H1 (cell line): ENCODE measurements around the gene TBC1D16. TPM values are rescaled to one million over a fixed set of nuclear protein-coding genes. Genes with fewer than 3 reads are reported as not detected.
A peak's percentile ranks its signal among the peaks of the same experiment; 100 is the strongest.

Source experiments
- CTCF ChIA-PET: fragments of 300-600 bp; sonication (Branson Sonifier 250); formaldehyde crosslinking; loops from one replicate; lab custom pipeline; 2021; ENCODE audit not compliant: partially characterized antibody; lab: Charles Lee
- POLR2A ChIA-PET: fragments of 300-600 bp; sonication (Branson Sonifier 250); formaldehyde crosslinking; loops from one replicate; lab custom pipeline; 2021; ENCODE audit warnings: inconsistent platforms; ENCODE audit not compliant: partially characterized antibody; lab: Charles Lee
- DNase-seq, 2 experiments: peaks; one replicate each; pipeline versions ENCODE4 v3.0.0 to v3.0.0-alpha.2; 2010 to 2022; ENCODE audit warnings: low spot score in 2 of 2, low read depth in 1 of 2, mixed read lengths in 1 of 2
- FAIRE-seq: peaks from 2 replicates; lab custom pipeline; 2011; peaks lifted over from hg19 to GRCh38; lab: Jason Lieb, UNC
- H2AFZ ChIP-seq: 2 replicates; pipeline ENCODE4 v1.8.1; 2012; ENCODE audit warnings: low read length, inconsistent platforms
- H2AK5ac ChIP-seq: 2 replicates; pipeline ENCODE4 v1.6.1; 2013; ENCODE audit warnings: low read depth, low read length
- H2BK120ac ChIP-seq: replicated peaks from 2 replicates; pipeline ENCODE3; 2013; ENCODE audit warnings: low read depth, low read length, inconsistent platforms
- H2BK12ac ChIP-seq: 2 replicates; pipeline ENCODE4 v1.6.1; 2013; ENCODE audit warnings: low read depth, low read length
- H2BK15ac ChIP-seq: 2 replicates; pipeline ENCODE4 v1.6.1; 2013; ENCODE audit warnings: low read length
- H2BK20ac ChIP-seq: 2 replicates; pipeline ENCODE4 v1.6.1; 2013; ENCODE audit warnings: low read length
- H2BK5ac ChIP-seq: 2 replicates; pipeline ENCODE4 v1.6.1; 2013; ENCODE audit warnings: low read depth, low read length
- H3K14ac ChIP-seq: 2 replicates; pipeline ENCODE4 v1.6.1; 2013; ENCODE audit warnings: inconsistent platforms; ENCODE audit not compliant: insufficient read length
- H3K18ac ChIP-seq: 2 replicates; pipeline ENCODE4 v1.6.1; 2013; ENCODE audit warnings: low read length; ENCODE audit errors: extremely low read depth
- H3K23ac ChIP-seq: 2 replicates; pipeline ENCODE4 v1.6.1; 2013; ENCODE audit warnings: inconsistent platforms; ENCODE audit not compliant: insufficient read length
- H3K23me2 ChIP-seq: 2 replicates; pipeline ENCODE4 v1.6.1; 2013; ENCODE audit warnings: low read depth, low read length
- H3K27ac ChIP-seq: 2 replicates; pipeline ENCODE4 v1.6.1; 2011; ENCODE audit warnings: low read depth, low read length, inconsistent platforms
- H3K27me3 ChIP-seq, 4 experiments: replicated peaks in 1 of 4; 1 replicate in 1 of 4; 2 replicates in 3 of 4; pipeline versions ENCODE4 v1.6.1 to v1.8.1; 2011 to 2013; ENCODE audit warnings: low read length in 3 of 4, mild to moderate bottlenecking in 3 of 4, inconsistent platforms in 2 of 4, mixed read lengths in 2 of 4, moderate library complexity in 1 of 4; ENCODE audit not compliant: control insufficient read depth in 3 of 4, insufficient read depth in 3 of 4; ENCODE audit errors: extremely low read depth in 1 of 4
- H3K36me3 ChIP-seq, 4 experiments: 2 replicates each; pipeline versions ENCODE4 v1.6.1 to v1.8.1; 2011 to 2013; ENCODE audit warnings: mild to moderate bottlenecking in 4 of 4, low read length in 3 of 4, moderate library complexity in 2 of 4, control low read depth in 1 of 4, inconsistent platforms in 1 of 4; ENCODE audit not compliant: insufficient read depth in 4 of 4, control insufficient read depth in 2 of 4
- H3K4ac ChIP-seq: replicated peaks from 2 replicates; pipeline ENCODE3; 2013; ENCODE audit warnings: low read length, low read depth, mixed read lengths, inconsistent platforms; ENCODE audit not compliant: insufficient read length
- H3K4me1 ChIP-seq, 4 experiments: replicated peaks in 1 of 4; 1 replicate in 1 of 4; 2 replicates in 3 of 4; pipeline versions ENCODE4 v1.6.1 to v1.8.1; 2011 to 2013; ENCODE audit warnings: low read length in 3 of 4, inconsistent platforms in 2 of 4, mixed read lengths in 1 of 4; ENCODE audit not compliant: insufficient read depth in 4 of 4, control insufficient read depth in 3 of 4
- H3K4me2 ChIP-seq, 2 experiments: 2 replicates each; pipeline versions ENCODE4 v1.6.1 to v1.8.1; 2011 to 2013; ENCODE audit warnings: low read depth in 2 of 2, low read length in 2 of 2, control low read depth in 1 of 2, inconsistent platforms in 1 of 2, mild to moderate bottlenecking in 1 of 2; ENCODE audit not compliant: insufficient read depth in 1 of 2
- H3K4me3 ChIP-seq, 4 experiments: fragments of 200-600, 300-600 bp in 1 of 4; sonication (generic), shearing (Covaris generic), sonication (Bioruptor Twin) in 1 of 4; 2 replicates each; pipeline versions ENCODE4 v1.5.1 to v1.8.1; 2011 to 2016; ENCODE audit warnings: low read length in 4 of 4, low read depth in 3 of 4, control low read depth in 2 of 4, inconsistent platforms in 2 of 4, mild to moderate bottlenecking in 2 of 4, mixed read lengths in 1 of 4, moderate library complexity in 1 of 4; ENCODE audit not compliant: insufficient read depth in 2 of 4; ENCODE audit errors: extremely low read depth in 1 of 4
- H3K56ac ChIP-seq: replicated peaks from 2 replicates; pipeline ENCODE3; 2013; ENCODE audit warnings: low read depth, mild to moderate bottlenecking, mixed read lengths, low read length, inconsistent platforms; ENCODE audit not compliant: insufficient read length
- H3K79me1 ChIP-seq: 2 replicates; pipeline ENCODE4 v1.6.1; 2013; ENCODE audit warnings: low read depth, low read length, control low read depth
- H3K79me2 ChIP-seq, 2 experiments: 2 replicates each; pipeline versions ENCODE4 v1.6.1 to v1.8.1; 2012 to 2013; ENCODE audit warnings: low read length in 2 of 2, mild to moderate bottlenecking in 2 of 2, inconsistent platforms in 1 of 2; ENCODE audit not compliant: insufficient read depth in 2 of 2, control insufficient read depth in 1 of 2
- H3K9ac ChIP-seq, 4 experiments: replicated peaks in 1 of 4; 1 replicate in 1 of 4; 2 replicates in 3 of 4; pipeline versions ENCODE4 v1.6.1 to v1.8.1; 2011 to 2013; ENCODE audit warnings: low read depth in 3 of 4, low read length in 3 of 4, control low read depth in 2 of 4, mild to moderate bottlenecking in 2 of 4, moderate library complexity in 2 of 4, inconsistent platforms in 1 of 4; ENCODE audit errors: extremely low read depth in 1 of 4
- H3K9me3 ChIP-seq, 2 experiments: 2 replicates each; pipeline versions ENCODE4 v1.6.1 to v1.8.1; 2012 to 2013; ENCODE audit warnings: mild to moderate bottlenecking in 2 of 2, moderate library complexity in 2 of 2, control low read depth in 1 of 2, inconsistent platforms in 1 of 2, low read depth in 1 of 2, low read length in 1 of 2, mixed read lengths in 1 of 2; ENCODE audit not compliant: insufficient read depth in 2 of 2
- H4K20me1 ChIP-seq, 2 experiments: replicated peaks in 1 of 2; 2 replicates each; pipeline versions ENCODE3 to v1.8.1; 2011 to 2013; ENCODE audit warnings: inconsistent platforms in 2 of 2, low read length in 2 of 2, mild to moderate bottlenecking in 1 of 2; ENCODE audit not compliant: insufficient read depth in 2 of 2, control insufficient read depth in 1 of 2
- H4K5ac ChIP-seq: 2 replicates; pipeline ENCODE4 v1.6.1; 2013; ENCODE audit warnings: low read length, low read depth, mixed read lengths, inconsistent platforms; ENCODE audit not compliant: insufficient read length
- H4K8ac ChIP-seq: 2 replicates; pipeline ENCODE4 v1.8.0; 2013; ENCODE audit warnings: mild to moderate bottlenecking, moderate library complexity, low read length, inconsistent platforms; ENCODE audit not compliant: insufficient read depth; ENCODE audit errors: extremely low read depth
- H4K91ac ChIP-seq: replicated peaks from 2 replicates; pipeline ENCODE3; 2013; ENCODE audit warnings: low read length, mixed read lengths, inconsistent platforms; ENCODE audit not compliant: insufficient read length
- ASH2L ChIP-seq: fragments of 200-600, 300-600 bp; sonication (generic); IDR thresholded peaks from one replicate; pipeline ENCODE4 v1.7.1; 2017; ENCODE audit warnings: low read length
- BACH1 ChIP-seq: IDR thresholded peaks from 2 replicates; pipeline ENCODE4 v1.6.1; 2012; ENCODE audit warnings: low read length, improper control_type of control experiment
- CBX5 ChIP-seq: fragments of 300-800, 300-1000 bp; sonication (generic); IDR thresholded peaks from 2 replicates; pipeline ENCODE4 v1.7.1; 2016; ENCODE audit warnings: antibody characterized with exemption, low read length, low read depth
- CEBPB ChIP-seq: IDR thresholded peaks from 2 replicates; pipeline ENCODE4 v1.6.1; 2012; ENCODE audit warnings: low read depth, low read length
- CREB1 ChIP-seq: IDR thresholded peaks from 2 replicates; pipeline ENCODE4 v1.6.1; 2012; ENCODE audit warnings: inconsistent platforms
- KDM1A ChIP-seq: fragments of 200-600, 300-600 bp; sonication (generic); IDR thresholded peaks from 2 replicates; pipeline ENCODE4 v1.7.1; 2016; ENCODE audit warnings: mild to moderate bottlenecking, low read length, borderline replicate concordance
- PHF8 ChIP-seq: fragments of 200-600 bp; sonication (generic); conservative IDR thresholded peaks from 2 replicates; pipeline ENCODE4 v1.7.1; 2012; ENCODE audit warnings: low read depth, mild to moderate bottlenecking, inconsistent platforms, low read length, moderate library complexity
- SIX5 ChIP-seq: IDR thresholded peaks from 2 replicates; pipeline ENCODE4 v1.6.1; 2011; ENCODE audit warnings: mild to moderate bottlenecking, low read depth, low read length
- WGBS, 2 experiments: shearing (Covaris generic) in 1 of 2; methylation state at CpG; one replicate each; pipeline versions ENCODE4 v1.1.6 to v1.1.7; 2013 to 2015; ENCODE audit warnings: low lambda C conversion rate in 2 of 2, mixed read lengths in 2 of 2, inconsistent platforms in 1 of 2, low coverage in 1 of 2, missing lambda C conversion rate in 1 of 2; ENCODE audit not compliant: insufficient replicate concordance in 2 of 2, insufficient coverage in 1 of 2, insufficient read length in 1 of 2; ENCODE audit errors: extremely low coverage in 1 of 2, missing lambda C conversion rate in 1 of 2; 5-methylcytosine and 5-hydroxymethylcytosine counted together
- polyA plus RNA-seq, 7 experiments: library from polyadenylated mRNA; depleted of rRNA in 3 of 7; stranded (reverse) in 5 of 7; unstranded in 2 of 7; fragments of >200 nt in 5 of 7; fragments of 200-250 nt in 2 of 7; gene quantifications; 1 replicate in 5 of 7; 2 replicates in 1 of 7; 4 replicates in 1 of 7; pipeline versions ENCODE4 v1.2.1 to v1.2.3, GENCODE V29; 2011 to 2013; ENCODE audit warnings: missing spikeins in 2 of 7, mixed read lengths in 2 of 7
- total RNA-seq: library from RNA; stranded (reverse); fragmentation: NEBNext Ultra II Directional; extraction: Animal tissue kit (Norgen Biotek cat#: 25700); gene quantifications from 2 replicates; pipeline ENCODE4 v1.2.1, GENCODE V29; 2021

The TBC1D16 gene
- total and polyA plus RNA-seq, 2 of the 8 experiments (the other 6 are each of a cell fraction or from before 2014, with no cell fraction given) = 21.1 to 109 TPM

- Histone ChIP-seq H2BK120ac (no peak overlapping the region), H4K20me1 (peaks cover 8 to 16% of the 10 kb centered on the region in 2 experiments)
- 93% methylated on average over 29 of the region's 30 CpGs; no CpG with 5 or more reads in 1 of the 2 experiments for WGBS, 2 experiments
Observed at GRCh38 chr17:79979221-79979741, 56.4 kb downstream of the TBC1D16 start.

More at GRCh38 chr17:79979221-79979741, 56.4 kb downstream of the TBC1D16 start:
- Histone ChIP-seq H4K8ac (peak overlapping the region; percentile 51; the same call in 1 of the 2 replicates), H3K27me3 (no peaks in the 10 kb centered on the region; a peak in 1 of 7 replicates), H2BK12ac (no peak overlapping the region), H2BK20ac (no peak overlapping the region), H2AK5ac (no peak overlapping the region), H2AFZ (no peak overlapping the region), H3K27ac (no peak overlapping the region), H3K36me3 (peaks cover 0 to 3% (median 0%) of the 10 kb centered on the region in 4 experiments; a peak in 1 of 8 replicates), H3K79me2 (peaks cover 0 to 14% of the 10 kb centered on the region in 2 experiments; a peak in 1 of 4 replicates), H3K56ac (no peak overlapping the region), H3K4ac (no peak overlapping the region), H3K23me2 (no peaks in the 10 kb centered on the region), H3K18ac (no peak overlapping the region), H3K9ac (no peak overlapping the region), H4K5ac (no peak overlapping the region), H3K14ac (no peak overlapping the region), H3K79me1 (peaks cover 17% of the 10 kb centered on the region), H2BK15ac (no peak overlapping the region), H3K4me2 (no peak overlapping the region), H3K9me3 (no peaks in the 10 kb centered on the region), H3K4me1 (peaks cover 0 to 9% (median 2%) of the 10 kb centered on the region in 4 experiments; a peak in 4 of 7 replicates), H3K23ac (no peak overlapping the region), H4K91ac (no peak overlapping the region), H3K4me3 (no peak overlapping the region), H2BK5ac (peak overlapping the region; percentile 9; the same call in 1 of the 2 replicates)
- TF ChIP-seq SIX5 (no peak), CBX5 (no peak), CREB1 (no peak), PHF8 (no peak), ASH2L (no peak), KDM1A (no peak), CEBPB (no peak), BACH1 (no peak)
- DNase-seq (no peak), FAIRE-seq (no peak)
- ChIA-PET CTCF (interaction anchor here (0.9 to 11.3 kb wide), 7 partner anchors 9 to 168 kb away, joined by 3 to 187 read pairs (median 3); no protein-coding TSS in a partner anchor), POLR2A (interaction anchor here (1.4 to 3.7 kb wide), 3 partner anchors 13 to 182 kb away, joined by 3 to 13 read pairs (median 6); no protein-coding TSS in a partner anchor)
